Panc1 (cell line): ENCODE results near the gene MGMT.

ENCODE experiments used
- TCF7L2 ChIP-seq: IDR thresholded peaks from 2 replicates; pipeline ENCODE4 v1.6.1; 2011; ENCODE audit warnings: mild to moderate bottlenecking, low read depth, low read length, inconsistent platforms
- TF ChIP-seq, protein P1 (sequence below), 2 experiments: IDR thresholded peaks; 2 replicates each; pipeline ENCODE4 v1.6.1; 2011 to 2012; ENCODE audit warnings: low read depth in 2 of 2, control low read depth in 1 of 2, low read length in 1 of 2, mild to moderate bottlenecking in 1 of 2, moderate library complexity in 1 of 2; ENCODE audit not compliant: insufficient read depth in 1 of 2
- TF ChIP-seq, protein P2 (sequence below): fragments of 450-650 bp; IDR thresholded peaks from 2 replicates; pipeline ENCODE4 v1.5.1; 2017; ENCODE audit warnings: mild to moderate bottlenecking

DNA sequence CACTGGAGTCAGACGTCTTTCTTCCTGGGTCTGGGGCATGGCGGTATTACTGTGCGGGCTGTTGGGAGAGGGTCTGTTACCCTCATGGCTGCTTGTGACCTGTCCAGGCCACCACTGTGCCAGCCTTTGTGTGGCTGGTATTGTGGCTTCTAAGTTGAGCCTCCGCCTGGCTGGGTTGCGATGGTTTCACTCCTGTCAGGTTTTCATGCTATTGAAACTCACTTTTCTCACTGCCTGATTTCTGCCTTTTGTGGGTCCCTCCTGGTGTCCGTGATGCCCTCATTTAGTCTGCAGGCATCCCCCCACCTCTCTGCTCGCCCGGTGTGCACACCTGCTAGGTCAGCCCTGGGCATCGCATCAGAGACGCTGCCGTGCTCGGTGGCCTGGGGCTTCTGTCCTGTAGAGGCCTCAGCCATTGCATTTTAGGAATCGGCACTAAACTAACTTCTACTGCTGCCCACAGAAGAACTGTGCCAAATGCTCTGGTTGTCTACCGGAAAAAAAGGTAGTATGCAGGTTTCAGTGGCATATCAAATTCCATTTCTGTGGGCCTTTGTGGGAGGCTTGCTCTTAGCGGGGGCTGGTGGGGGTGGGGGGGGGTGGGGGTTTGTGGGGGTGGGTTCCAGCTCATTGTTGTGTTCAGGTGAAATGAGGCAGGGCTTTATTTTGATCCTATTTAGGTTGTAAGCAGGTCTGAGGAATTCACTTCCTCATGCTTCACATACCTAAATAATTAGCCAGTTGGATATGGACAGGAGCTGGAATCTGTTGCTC lies 64.3 kb downstream of the MGMT start:
- TF ChIP-seq, protein P1, sequence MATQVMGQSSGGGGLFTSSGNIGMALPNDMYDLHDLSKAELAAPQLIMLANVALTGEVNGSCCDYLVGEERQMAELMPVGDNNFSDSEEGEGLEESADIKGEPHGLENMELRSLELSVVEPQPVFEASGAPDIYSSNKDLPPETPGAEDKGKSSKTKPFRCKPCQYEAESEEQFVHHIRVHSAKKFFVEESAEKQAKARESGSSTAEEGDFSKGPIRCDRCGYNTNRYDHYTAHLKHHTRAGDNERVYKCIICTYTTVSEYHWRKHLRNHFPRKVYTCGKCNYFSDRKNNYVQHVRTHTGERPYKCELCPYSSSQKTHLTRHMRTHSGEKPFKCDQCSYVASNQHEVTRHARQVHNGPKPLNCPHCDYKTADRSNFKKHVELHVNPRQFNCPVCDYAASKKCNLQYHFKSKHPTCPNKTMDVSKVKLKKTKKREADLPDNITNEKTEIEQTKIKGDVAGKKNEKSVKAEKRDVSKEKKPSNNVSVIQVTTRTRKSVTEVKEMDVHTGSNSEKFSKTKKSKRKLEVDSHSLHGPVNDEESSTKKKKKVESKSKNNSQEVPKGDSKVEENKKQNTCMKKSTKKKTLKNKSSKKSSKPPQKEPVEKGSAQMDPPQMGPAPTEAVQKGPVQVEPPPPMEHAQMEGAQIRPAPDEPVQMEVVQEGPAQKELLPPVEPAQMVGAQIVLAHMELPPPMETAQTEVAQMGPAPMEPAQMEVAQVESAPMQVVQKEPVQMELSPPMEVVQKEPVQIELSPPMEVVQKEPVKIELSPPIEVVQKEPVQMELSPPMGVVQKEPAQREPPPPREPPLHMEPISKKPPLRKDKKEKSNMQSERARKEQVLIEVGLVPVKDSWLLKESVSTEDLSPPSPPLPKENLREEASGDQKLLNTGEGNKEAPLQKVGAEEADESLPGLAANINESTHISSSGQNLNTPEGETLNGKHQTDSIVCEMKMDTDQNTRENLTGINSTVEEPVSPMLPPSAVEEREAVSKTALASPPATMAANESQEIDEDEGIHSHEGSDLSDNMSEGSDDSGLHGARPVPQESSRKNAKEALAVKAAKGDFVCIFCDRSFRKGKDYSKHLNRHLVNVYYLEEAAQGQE (IDR thresholded peaks at IDR 0.05; ENCODE audit: insufficient read depth in 1 of 2, low read depth in 2 of 2, low read length in 1 of 2) = no peak
- TF ChIP-seq, protein P2, sequence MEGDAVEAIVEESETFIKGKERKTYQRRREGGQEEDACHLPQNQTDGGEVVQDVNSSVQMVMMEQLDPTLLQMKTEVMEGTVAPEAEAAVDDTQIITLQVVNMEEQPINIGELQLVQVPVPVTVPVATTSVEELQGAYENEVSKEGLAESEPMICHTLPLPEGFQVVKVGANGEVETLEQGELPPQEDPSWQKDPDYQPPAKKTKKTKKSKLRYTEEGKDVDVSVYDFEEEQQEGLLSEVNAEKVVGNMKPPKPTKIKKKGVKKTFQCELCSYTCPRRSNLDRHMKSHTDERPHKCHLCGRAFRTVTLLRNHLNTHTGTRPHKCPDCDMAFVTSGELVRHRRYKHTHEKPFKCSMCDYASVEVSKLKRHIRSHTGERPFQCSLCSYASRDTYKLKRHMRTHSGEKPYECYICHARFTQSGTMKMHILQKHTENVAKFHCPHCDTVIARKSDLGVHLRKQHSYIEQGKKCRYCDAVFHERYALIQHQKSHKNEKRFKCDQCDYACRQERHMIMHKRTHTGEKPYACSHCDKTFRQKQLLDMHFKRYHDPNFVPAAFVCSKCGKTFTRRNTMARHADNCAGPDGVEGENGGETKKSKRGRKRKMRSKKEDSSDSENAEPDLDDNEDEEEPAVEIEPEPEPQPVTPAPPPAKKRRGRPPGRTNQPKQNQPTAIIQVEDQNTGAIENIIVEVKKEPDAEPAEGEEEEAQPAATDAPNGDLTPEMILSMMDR = no peak
- TF ChIP-seq TCF7L2 = no peak
